Ishikawa (cell line): ENCODE measurements around the gene FAM81A.

ENCODE experiments used
- EP300 ChIP-seq: IDR thresholded peaks from 2 replicates; pipeline ENCODE4 v1.6.1; 2012; ENCODE audit warnings: borderline replicate concordance
- FOXM1 ChIP-seq: IDR thresholded peaks from 2 replicates; pipeline ENCODE4 v1.6.1; 2012; ENCODE audit warnings: low read depth, borderline replicate concordance
- NFIC ChIP-seq: IDR thresholded peaks from 2 replicates; pipeline ENCODE4 v1.6.1; 2012
- RAD21 ChIP-seq: IDR thresholded peaks from 2 replicates; pipeline ENCODE4 v1.6.1; 2012; ENCODE audit warnings: low read depth
- REST ChIP-seq: IDR thresholded peaks from 2 replicates; pipeline ENCODE4 v1.6.1; 2012; ENCODE audit warnings: low read depth, mild to moderate bottlenecking
- TAF1 ChIP-seq: IDR thresholded peaks from 2 replicates; pipeline ENCODE4 v1.6.1; 2012; ENCODE audit warnings: low read depth, mild to moderate bottlenecking
- TEAD4 ChIP-seq: IDR thresholded peaks from 2 replicates; pipeline ENCODE4 v1.6.1; 2012
- USF1 ChIP-seq: IDR thresholded peaks from 2 replicates; pipeline ENCODE4 v1.6.1; 2012
- YY1 ChIP-seq: IDR thresholded peaks from 2 replicates; pipeline ENCODE4 v1.6.1; 2012; ENCODE audit warnings: low read depth
- ZBTB7A ChIP-seq: IDR thresholded peaks from 2 replicates; pipeline ENCODE4 v1.6.1; 2012; ENCODE audit warnings: low read depth

GRCh38 chr15:59473226-59473625 is 35.2 kb downstream of the FAM81A start:
- TF ChIP-seq EP300 = no peak
- TF ChIP-seq ZBTB7A = no peak
- no peak for TF ChIP-seq USF1
- no peak for TF ChIP-seq YY1
- no peak for TF ChIP-seq FOXM1
- TF ChIP-seq RAD21 = no peak
- TF ChIP-seq TAF1 = no peak
- no peak for TF ChIP-seq TEAD4
- no peak for TF ChIP-seq REST
- TF ChIP-seq NFIC = no peak
